HG03469 (cell line): ENCODE data around the gene SGTA.
A peak's percentile ranks its signal among the peaks of the same experiment; 100 is the strongest.
"Not testable (repeated sequence)": the region's sequence is repeated elsewhere in the genome, so short reads cannot be mapped to it uniquely, and the experiment has no call there.

Source experiments
- ATAC-seq: cut with Tn5 transposase; IDR thresholded peaks from one replicate; pipeline ENCODE4 v1.9.1; 2021; ENCODE audit warnings: mild to moderate bottlenecking, moderate library complexity, moderate number of reproducible peaks; ENCODE audit not compliant: unreplicated experiment

The SGTA gene

GRCh38 chr19:2795827-2796658 is 13.0 kb upstream of the SGTA start:
- ATAC-seq, result no peak

DNA sequence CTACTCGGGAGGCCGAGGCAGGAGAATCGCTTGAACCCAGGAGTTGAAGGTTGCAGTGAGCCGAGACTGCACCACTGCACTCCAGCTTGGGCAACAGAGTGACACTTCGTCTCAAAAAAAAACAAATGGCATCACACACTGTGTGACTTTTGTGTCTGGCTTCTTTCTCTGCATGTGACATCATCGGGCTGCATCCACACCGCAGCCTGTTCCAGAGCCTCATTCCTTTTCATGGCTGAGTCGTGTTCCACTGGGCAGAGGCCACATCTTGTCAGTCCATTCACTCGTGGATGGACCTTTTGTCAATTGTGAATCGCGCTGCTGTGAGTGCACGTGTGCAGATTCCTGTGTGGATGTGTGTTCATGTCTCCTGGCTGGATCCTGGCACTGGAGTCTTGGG is 10.5 kb upstream of the SGTA start:
- no peak for ATAC-seq

DNA sequence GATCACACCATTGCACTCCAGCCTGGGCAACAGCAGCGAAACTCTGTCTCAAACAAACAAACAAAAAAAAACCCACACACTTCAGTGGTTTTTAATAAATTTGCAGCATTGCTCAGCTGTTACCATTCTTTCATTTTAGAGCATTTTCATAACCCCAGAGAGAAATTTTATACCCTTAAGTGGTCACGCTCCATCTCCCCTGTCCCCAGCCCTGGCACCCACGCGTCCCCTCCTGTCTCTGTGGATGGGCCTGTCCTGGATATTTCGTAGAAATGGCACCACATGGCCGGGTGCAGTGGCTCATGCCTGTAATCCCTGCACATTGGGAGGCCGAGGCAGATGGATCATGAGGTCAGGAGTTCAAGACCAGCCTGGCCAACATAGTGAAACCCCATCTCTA is 10.1 kb upstream of the SGTA start:
- ATAC-seq, result no peak

DNA sequence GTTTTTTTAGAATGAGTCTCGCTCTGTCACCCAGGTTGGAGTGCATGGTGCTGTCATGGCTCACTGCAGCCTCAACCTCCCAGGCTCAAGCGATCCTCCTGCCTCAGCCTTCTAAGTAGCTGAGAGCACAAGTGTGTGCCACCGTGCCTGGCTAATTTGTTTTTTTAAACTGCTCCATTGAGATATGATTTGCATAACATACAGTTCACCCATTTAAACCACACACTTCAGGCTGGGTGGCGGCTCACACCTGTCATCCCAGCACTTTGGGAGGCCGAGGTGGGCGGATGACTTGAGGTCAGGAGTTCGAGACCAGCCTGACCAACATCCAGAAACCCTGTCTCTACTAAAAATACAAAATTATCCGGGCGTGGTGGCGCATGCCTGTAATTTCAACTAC is 9.6 kb upstream of the SGTA start:
- ATAC-seq, result not testable (repeated sequence)

GRCh38 chr19:2791876-2792275 is 8.8 kb upstream of the SGTA start:
- ATAC-seq, result no peak

DNA sequence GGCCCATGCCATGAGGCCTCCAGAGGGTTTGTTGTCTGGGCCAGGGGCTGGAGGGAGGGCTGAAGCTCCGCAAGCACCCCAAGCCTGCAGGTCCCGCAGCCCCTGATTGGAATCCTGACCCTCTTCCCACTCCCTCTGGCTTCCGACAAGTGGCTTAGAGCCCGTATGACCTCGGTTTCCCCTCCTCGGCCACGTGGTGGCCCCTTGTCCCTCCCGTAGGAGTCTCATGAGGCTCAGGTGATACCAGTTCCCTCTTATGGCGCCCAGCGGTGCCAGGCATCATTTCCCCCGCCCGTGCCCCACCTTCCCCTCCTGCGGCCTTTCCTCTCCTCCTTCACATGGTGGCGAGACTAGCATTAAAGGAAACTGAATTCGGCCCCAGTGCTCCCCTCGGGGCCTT is 8.4 kb upstream of the SGTA start:
- no peak for ATAC-seq

GRCh38 chr19:2790557-2791271 is 7.6 kb upstream of the SGTA start:
- ATAC-seq, result no peak

GRCh38 chr19:2790194-2790556 is 7.1 kb upstream of the SGTA start:
- ATAC-seq, result no peak

- ATAC-seq, result no peak
Observed at GRCh38 chr19:2788237-2788636, 5.2 kb upstream of the SGTA start.

DNA sequence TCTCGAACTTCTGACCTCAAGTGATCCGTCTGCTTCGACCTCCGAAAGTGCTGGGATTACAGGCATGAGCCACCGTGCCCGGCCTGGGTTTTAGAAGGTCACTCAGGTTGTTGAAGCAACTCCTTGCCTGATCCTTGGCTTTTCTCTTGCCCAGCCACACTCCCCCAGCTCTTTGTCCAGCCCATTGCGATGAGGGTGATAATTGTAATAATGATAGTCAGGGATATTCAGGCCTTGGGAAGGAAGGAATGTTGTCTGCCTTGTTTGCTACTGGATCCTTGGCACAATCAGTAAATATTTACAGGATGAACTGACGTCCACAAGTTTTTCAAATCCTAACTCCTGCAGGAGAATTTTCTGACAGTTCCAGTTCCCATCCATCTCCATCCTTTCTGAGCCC is 4.0 kb upstream of the SGTA start:
- no peak for ATAC-seq

DNA sequence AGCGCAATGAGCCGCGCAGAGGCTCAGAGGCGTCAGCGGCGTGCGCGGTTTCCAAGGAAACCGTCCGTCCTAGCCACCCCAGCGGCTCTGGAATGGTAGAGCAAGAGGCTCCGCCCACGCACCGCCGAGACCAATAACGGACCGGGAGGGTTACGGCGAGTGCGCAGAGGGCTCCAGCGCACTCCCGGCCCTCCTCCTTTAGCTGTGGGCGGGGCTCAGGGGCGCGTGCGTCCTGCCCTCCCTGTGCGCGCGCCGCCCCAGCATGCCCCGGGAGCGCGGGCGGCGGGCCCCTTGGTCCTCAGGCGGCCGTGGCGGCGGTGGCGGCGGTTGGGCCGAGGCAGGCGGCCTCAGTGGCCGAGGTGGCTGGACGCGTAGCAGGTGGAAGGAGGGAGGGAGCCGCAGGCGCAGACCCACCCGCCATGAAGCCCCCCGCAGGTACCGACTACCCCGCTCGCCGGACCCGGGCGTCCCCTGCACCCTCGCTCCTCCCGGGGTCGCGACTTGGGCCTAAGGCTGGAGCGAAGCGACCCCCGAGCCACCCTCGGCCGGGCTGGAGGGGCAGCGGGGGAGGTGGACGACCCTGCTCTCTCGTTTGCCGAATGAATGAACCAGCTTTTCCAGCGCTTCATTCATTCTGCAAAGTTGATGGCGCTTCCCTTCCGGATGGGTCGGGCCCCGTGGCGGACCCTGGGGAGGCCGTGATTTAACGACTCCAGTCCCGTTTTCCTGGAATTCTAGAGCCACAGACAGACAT is 2.3 kb upstream of the SGTA start, which contains the start of gene THOP1:
Gene THOP1 (plus strand): TSS at position 260 of the 754 bp plus-strand sequence. CDS start 160 bp downstream, at position 420.
- ATAC-seq, result peak; percentile 49

DNA sequence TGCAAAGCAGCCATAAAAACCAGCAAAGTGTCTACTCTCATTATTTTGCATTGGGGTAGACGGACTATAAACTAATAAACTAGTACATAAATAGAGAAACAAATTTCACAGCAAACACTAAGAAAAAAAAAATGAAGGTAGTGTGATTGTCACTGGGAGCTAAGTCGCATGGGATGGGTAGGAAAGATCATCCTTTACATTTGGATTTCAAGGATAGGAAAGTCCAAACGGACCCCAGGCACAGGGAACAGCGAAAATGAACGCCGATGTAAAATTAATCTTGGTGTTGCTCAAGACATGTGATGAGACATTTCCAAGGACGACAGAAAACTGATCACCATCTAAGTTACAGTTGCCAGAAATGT is 690 bp upstream of the SGTA start:
- ATAC-seq, result no peak

- ATAC-seq, result no peak
Observed at GRCh38 chr19:2782329-2782935, 641 bp downstream of the SGTA start.

DNA sequence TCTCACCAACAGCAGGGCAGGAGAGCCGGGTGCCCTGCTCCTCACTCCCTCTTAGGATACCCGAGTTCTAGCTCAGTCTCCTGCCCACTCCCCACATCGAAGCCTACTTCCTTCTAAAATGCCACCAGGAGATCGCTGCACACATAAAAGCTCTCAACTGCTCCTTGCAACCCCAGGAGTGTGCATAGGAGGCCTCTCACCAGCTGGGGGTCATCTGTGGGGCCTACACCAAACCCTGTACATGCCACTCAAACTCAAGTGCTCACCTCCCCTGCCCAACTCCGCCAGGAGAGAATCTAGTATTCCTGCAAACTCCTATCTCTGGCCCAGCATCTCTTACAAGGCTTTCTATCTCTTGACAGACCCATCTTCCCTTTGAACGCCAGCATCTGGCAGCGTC is 2.8 kb downstream of the SGTA start:
- ATAC-seq, result no peak

DNA sequence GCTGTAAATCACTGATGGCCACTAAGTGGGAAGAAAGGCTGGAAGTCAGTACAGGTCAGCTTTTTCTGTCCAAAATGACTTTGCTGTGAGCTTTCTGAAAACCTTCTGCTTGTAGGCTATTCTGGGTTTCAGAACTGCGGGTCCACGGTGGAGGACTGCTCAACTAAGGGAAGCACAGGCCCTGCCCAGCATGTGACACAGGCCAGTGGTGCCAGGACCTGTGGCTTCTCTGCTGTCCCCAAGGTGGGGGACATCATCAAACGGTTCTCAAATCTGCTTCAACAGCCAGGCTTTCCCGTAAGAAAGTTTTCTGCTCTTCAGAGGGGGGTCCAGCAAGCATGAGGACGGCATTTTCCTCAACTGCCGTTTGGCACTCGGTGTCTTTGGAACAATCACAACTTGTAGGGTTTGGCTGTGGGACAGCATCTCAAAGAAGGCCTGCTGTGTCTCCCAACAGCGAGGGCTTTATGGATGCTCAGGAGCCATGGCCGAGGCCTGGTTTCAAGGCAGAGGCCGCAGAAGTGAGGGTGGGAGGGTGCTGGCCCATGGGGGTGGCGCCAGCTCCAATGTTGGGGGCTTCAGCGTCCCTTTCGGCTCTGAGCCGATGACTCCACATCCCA is 3.8 kb downstream of the SGTA start:
- no peak for ATAC-seq

GRCh38 chr19:2777952-2778683 is 5.0 kb downstream of the SGTA start:
- ATAC-seq, result no peak

DNA sequence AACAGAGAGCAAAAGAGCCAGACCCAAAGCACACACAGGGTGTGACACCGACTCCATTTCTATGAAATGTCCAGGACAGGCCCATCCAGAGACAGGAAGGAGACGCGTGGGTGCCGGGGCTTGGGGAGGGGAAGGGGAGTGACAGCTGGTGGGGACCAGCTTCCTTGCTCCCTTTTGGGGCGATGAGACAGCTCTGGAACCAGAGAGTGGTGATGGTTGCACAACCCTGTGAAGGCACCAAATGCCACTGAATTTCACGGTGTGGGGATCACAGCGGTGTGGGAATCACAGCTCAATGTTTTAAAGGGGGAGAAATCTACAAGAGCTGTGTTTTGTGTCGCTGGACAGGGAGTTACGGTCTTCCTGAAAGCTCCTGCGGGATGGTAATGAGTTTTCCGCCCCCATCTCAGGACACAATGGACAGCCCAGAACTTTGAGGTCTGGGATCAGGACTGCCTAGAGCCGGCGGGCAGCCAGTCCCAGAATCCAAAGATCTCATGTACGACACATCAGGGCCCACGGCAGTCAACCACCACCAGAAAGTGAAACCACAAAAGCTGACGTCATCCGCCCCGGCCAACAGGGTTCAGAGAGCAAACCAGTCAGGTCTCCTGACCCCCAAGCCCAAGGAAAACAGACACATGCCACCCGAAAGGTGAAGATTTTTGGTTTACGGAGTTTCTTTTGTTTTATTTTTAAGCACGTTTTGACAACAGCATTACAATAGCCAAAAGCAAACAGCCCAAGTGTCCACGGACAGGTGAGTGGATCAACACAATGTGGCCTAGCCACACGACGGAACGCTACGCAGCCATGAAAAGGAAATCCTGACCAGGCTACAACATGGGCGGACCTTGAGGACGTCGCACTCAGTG is 7.3 kb downstream of the SGTA start:
- no peak for ATAC-seq

DNA sequence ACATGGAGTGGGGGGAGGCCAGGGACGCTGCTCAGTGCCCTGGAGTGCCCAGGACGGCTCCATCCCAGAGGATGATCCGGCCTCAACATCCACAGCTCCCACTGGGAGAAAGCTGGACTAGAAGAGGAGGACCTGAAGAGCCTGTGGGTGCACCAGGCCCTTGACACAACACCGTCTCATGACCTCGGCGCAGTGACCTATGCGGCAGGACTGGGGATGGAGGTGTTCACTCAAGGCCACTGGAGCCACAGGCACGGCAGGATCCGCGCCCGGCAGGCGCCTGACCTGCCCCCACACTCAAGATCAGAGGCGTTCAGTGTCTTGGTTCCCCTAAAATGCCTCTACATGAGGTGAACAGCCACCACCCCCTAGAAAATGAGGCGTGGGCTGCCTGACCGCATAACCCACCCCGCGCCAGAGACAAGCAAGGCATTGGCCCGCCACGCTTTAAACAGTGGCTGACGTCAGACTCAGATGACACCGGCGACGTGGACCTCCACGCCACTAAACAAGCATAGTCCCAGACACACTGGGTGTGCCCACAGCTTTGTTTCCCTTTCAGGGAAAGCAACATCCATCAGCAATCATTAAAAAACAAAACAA is 8.0 kb downstream of the SGTA start:
- ATAC-seq, result no peak
